HCT116 (cell line): Measurements from ENCODE around the gene PPP1R10. TPM values are rescaled to one million over a fixed set of nuclear protein-coding genes. Genes with fewer than 3 reads are reported as not detected.

Source experiments
- ATAC-seq: fragments of 200-7000 bp; cut with Tn5 transposase; 2 replicates; pipeline ENCODE4 v1.9.1; 2020; ENCODE audit warnings: mild to moderate bottlenecking, moderate library complexity
- BruUV-seq: library from RNA; stranded (reverse); fragments of 400-500 nt; replicated peaks from 2 replicates; lab custom pipeline; 2021; lab: Mats Ljungman, UMichigan
- CTCF ChIA-PET: fragments of 300-600 bp; sonication (Branson Sonifier 250); formaldehyde crosslinking; loops from one replicate; lab custom pipeline; 2021; ENCODE audit warnings: antibody characterized with exemption; lab: Charles Lee
- POLR2A ChIA-PET: fragments of 300-600, 350-600 bp; sonication (Branson Sonifier 250); formaldehyde crosslinking; loops from one replicate; lab custom pipeline; 2021; ENCODE audit warnings: antibody characterized with exemption; lab: Charles Lee
- RAD21 ChIA-PET, 2 experiments: fragments of 300-600 bp; sonication (Branson Sonifier 250); formaldehyde crosslinking; loops; one replicate each; lab custom pipeline; 2023; ENCODE audit warnings: low total read pairs in 2 of 2; ENCODE audit not compliant: uncharacterized antibody in 2 of 2, unreplicated experiment in 2 of 2, low non-redundant PET in 1 of 2; lab: Charles Lee
- DNase-seq: peaks from one replicate; pipeline ENCODE4 v3.0.0-alpha.2; 2010; ENCODE audit warnings: low read depth, low spot score
- H2AFZ ChIP-seq: fragments of 200-600 bp; shearing (Covaris generic), sonication (generic); 2 replicates; pipeline ENCODE4 v1.6.1; 2017; ENCODE audit warnings: low read depth, mixed run types, mixed read lengths, antibody characterized with exemption, low read length; ENCODE audit not compliant: poor library complexity, severe bottlenecking
- H3K27ac ChIP-seq: 2 replicates; pipeline ENCODE4 v1.5.1; 2012; ENCODE audit warnings: low read depth, low read length
- H3K27me3 ChIP-seq: fragments of 200-600 bp; sonication (generic); 2 replicates; pipeline ENCODE4 v1.6.1; 2016; ENCODE audit warnings: mixed run types, low read length, mixed read lengths; ENCODE audit not compliant: insufficient read depth
- H3K36me3 ChIP-seq, 2 experiments: fragments of 200-500 bp in 1 of 2; fragments of 200-600 bp in 1 of 2; sonication (Bioruptor generic) in 1 of 2; sonication (generic) in 1 of 2; 2 replicates each; pipeline versions ENCODE4 v1.5.1 to v1.6.1; 2014 to 2016; ENCODE audit warnings: low read length in 2 of 2, inconsistent platforms in 1 of 2, mixed read lengths in 1 of 2, mixed run types in 1 of 2; ENCODE audit not compliant: insufficient read depth in 2 of 2, control insufficient read depth in 1 of 2
- H3K4me1 ChIP-seq, 2 experiments: fragments of 200-600 bp in 1 of 2; sonication (generic) in 1 of 2; 2 replicates each; pipeline versions ENCODE4 v1.5.1 to v1.6.1; 2012 to 2017; ENCODE audit warnings: low read length in 2 of 2, inconsistent platforms in 1 of 2, mild to moderate bottlenecking in 1 of 2, mixed read lengths in 1 of 2, mixed run types in 1 of 2, moderate library complexity in 1 of 2; ENCODE audit not compliant: insufficient read depth in 2 of 2, control insufficient read depth in 1 of 2
- H3K4me2 ChIP-seq: fragments of 200-600 bp; sonication (generic); 2 replicates; pipeline ENCODE4 v1.6.1; 2017; ENCODE audit warnings: mixed run types, low read length, mixed read lengths
- H3K4me3 ChIP-seq, 2 experiments: fragments of 200-600 bp in 1 of 2; sonication (generic) in 1 of 2; replicated peaks in 1 of 2; 2 replicates each; pipeline ENCODE4 v1.5.1; 2011 to 2016; ENCODE audit warnings: low read length in 2 of 2, control low read depth in 1 of 2, low read depth in 1 of 2, mild to moderate bottlenecking in 1 of 2, mixed read lengths in 1 of 2, mixed run types in 1 of 2
- H3K79me2 ChIP-seq: fragments of 200-600 bp; sonication (generic); 2 replicates; pipeline ENCODE4 v1.6.1; 2017; ENCODE audit warnings: mild to moderate bottlenecking, mixed run types, low read length, moderate library complexity, mixed read lengths; ENCODE audit not compliant: insufficient read depth
- H3K9ac ChIP-seq: fragments of 200-600 bp; sonication (generic); 2 replicates; pipeline ENCODE4 v1.6.1; 2016; ENCODE audit warnings: low read length, mixed read lengths
- H3K9me2 ChIP-seq: fragments of 200-600 bp; sonication (generic), shearing (Covaris generic); 2 replicates; pipeline ENCODE4 v1.6.1; 2017; ENCODE audit warnings: mixed run types, mild to moderate bottlenecking, moderate library complexity; ENCODE audit not compliant: insufficient read depth
- H3K9me3 ChIP-seq, 2 experiments: fragments of 200-500 bp in 1 of 2; fragments of 200-600 bp in 1 of 2; sonication (Bioruptor generic) in 1 of 2; sonication (generic) in 1 of 2; 2 replicates each; pipeline ENCODE4 v1.6.1; 2014 to 2017; ENCODE audit warnings: low read length in 2 of 2, mixed read lengths in 2 of 2, inconsistent platforms in 1 of 2, low read depth in 1 of 2, mild to moderate bottlenecking in 1 of 2, mixed run types in 1 of 2, moderate library complexity in 1 of 2; ENCODE audit not compliant: control insufficient read depth in 1 of 2, insufficient read depth in 1 of 2
- H4K20me1 ChIP-seq: fragments of 200-600 bp; sonication (generic), shearing (Covaris generic); 2 replicates; pipeline ENCODE4 v1.6.1; 2017; ENCODE audit warnings: mixed run types, mild to moderate bottlenecking, moderate library complexity; ENCODE audit not compliant: insufficient read depth
- ELF1 ChIP-seq: IDR thresholded peaks from 2 replicates; pipeline ENCODE4 v1.6.1; 2012; ENCODE audit warnings: low read depth, borderline replicate concordance
- EZH2phosphoT487 ChIP-seq: fragments of 200-600 bp; IDR thresholded peaks from 2 replicates; pipeline ENCODE4 v1.6.1; 2018; ENCODE audit warnings: antibody characterized with exemption, borderline replicate concordance
- JUND ChIP-seq: IDR thresholded peaks from 2 replicates; pipeline ENCODE4 v1.6.1; 2012
- POLR2A ChIP-seq: IDR thresholded peaks from 2 replicates; pipeline ENCODE4 v1.7.0; 2011; ENCODE audit warnings: borderline replicate concordance; ENCODE audit not compliant: insufficient read depth, insufficient read length; ENCODE audit errors: extremely low read depth
- POLR2AphosphoS5 ChIP-seq: IDR thresholded peaks from 2 replicates; pipeline ENCODE4 v1.6.1; 2011; ENCODE audit warnings: mild to moderate bottlenecking, low read depth, low read length, moderate library complexity
- SIN3A ChIP-seq: IDR thresholded peaks from 2 replicates; pipeline ENCODE4 v1.6.1; 2012; ENCODE audit warnings: low read depth
- SP1 ChIP-seq: IDR thresholded peaks from 2 replicates; pipeline ENCODE4 v1.6.1; 2012; ENCODE audit warnings: low read depth
- SRF ChIP-seq: IDR thresholded peaks from 2 replicates; pipeline ENCODE4 v1.6.1; 2012; ENCODE audit warnings: low read depth
- ZNF274 ChIP-seq: fragments of 200-500 bp; sonication (Bioruptor generic); IDR thresholded peaks from 2 replicates; pipeline ENCODE4 v1.6.1; 2014; ENCODE audit warnings: mild to moderate bottlenecking, low read depth, low read length, inconsistent platforms
- intact Hi-C: fragments of 100-400 bp; cut with micrococcal nuclease; formaldehyde crosslinking; loops from 2 replicates; pipeline ENCODE4 v1.10.0; 2022
- total RNA-seq: library from RNA; stranded (reverse); gene quantifications from one replicate; pipeline ENCODE4 v1.2.1, GENCODE V29; 2021; ENCODE audit not compliant: unreplicated experiment
- TF ChIP-seq, protein P1 (sequence below): IDR thresholded peaks from 2 replicates; pipeline ENCODE4 v1.6.1; 2011; ENCODE audit warnings: mild to moderate bottlenecking, low read length, moderate library complexity; ENCODE audit not compliant: insufficient replicate concordance; ENCODE audit errors: extremely low read depth
- TF ChIP-seq, protein P2 (sequence below), 3 experiments: fragments of 200-600 bp in 1 of 3; sonication (generic) in 1 of 3; IDR thresholded peaks in 2 of 3; conservative IDR thresholded peaks in 1 of 3; 2 replicates each; pipeline ENCODE4 v1.5.1; 2012 to 2017; ENCODE audit warnings: low read depth in 2 of 3, low read length in 2 of 3, antibody characterized with exemption in 1 of 3, borderline replicate concordance in 1 of 3, control low read depth in 1 of 3, mild to moderate bottlenecking in 1 of 3, mixed read lengths in 1 of 3, mixed run types in 1 of 3, moderate library complexity in 1 of 3; ENCODE audit not compliant: insufficient read depth in 1 of 3
- TF ChIP-seq, protein P3 (sequence below): IDR thresholded peaks from 2 replicates; pipeline ENCODE4 v1.6.1; 2012

The PPP1R10 gene
- total RNA-seq, 1 experiment from 2014 or later: 104 TPM

DNA sequence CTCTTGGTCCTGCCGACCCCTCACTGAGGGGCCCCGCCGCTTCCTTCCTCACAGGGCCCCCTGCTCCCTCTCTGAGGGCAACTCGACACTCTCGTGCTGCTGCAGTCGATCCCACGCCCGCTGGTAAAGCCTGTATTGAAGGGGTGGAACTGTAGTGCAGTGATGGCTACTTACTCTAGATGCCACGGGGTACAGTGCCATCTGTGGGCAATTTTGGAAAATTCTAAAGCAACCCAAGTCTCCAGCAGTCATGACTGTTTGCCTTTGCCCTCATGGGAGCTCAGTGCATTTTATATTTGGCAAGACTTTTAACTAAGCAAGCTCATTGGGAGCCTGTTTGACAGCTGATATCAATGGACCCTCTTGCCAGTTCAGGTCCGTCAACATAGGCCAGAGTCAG lies 23.4 kb upstream of the PPP1R10 start:
- Histone ChIP-seq H3K9me3 (no peaks in the 10 kb centered on the region), H3K4me3 (no peak overlapping the region), H3K27me3 (no peaks in the 10 kb centered on the region), H2AFZ (no peak overlapping the region), H3K27ac (no peak overlapping the region), H4K20me1 (no peaks in the 10 kb centered on the region), H3K4me1 (no peaks in the 10 kb centered on the region), H3K36me3 (peaks cover 13 to 16% of the 10 kb centered on the region in 2 experiments; a peak in 3 of 4 replicates), H3K4me2 (no peak overlapping the region), H3K9me2 (no peaks in the 10 kb centered on the region), H3K79me2 (no peaks in the 10 kb centered on the region), H3K9ac (no peak overlapping the region)
- ChIA-PET POLR2A (no interaction called here), CTCF (no interaction called here), RAD21 (no interaction called here)
- intact Hi-C loops: no loop called here
- ATAC-seq (peak; percentile 65; the same call in 1 of the 2 replicates), DNase-seq (no peak)
- no peak for TF ChIP-seq POLR2A
- TF ChIP-seq ELF1: no peak
- TF ChIP-seq JUND: no peak
- no peak for TF ChIP-seq EZH2phosphoT487
- TF ChIP-seq, protein P1, sequence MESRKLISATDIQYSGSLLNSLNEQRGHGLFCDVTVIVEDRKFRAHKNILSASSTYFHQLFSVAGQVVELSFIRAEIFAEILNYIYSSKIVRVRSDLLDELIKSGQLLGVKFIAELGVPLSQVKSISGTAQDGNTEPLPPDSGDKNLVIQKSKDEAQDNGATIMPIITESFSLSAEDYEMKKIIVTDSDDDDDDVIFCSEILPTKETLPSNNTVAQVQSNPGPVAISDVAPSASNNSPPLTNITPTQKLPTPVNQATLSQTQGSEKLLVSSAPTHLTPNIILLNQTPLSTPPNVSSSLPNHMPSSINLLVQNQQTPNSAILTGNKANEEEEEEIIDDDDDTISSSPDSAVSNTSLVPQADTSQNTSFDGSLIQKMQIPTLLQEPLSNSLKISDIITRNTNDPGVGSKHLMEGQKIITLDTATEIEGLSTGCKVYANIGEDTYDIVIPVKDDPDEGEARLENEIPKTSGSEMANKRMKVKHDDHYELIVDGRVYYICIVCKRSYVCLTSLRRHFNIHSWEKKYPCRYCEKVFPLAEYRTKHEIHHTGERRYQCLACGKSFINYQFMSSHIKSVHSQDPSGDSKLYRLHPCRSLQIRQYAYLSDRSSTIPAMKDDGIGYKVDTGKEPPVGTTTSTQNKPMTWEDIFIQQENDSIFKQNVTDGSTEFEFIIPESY: no peak
- TF ChIP-seq SRF: no peak
- no peak for TF ChIP-seq ZNF274
- no peak for TF ChIP-seq SP1
- TF ChIP-seq SIN3A: no peak
- TF ChIP-seq, protein P2, sequence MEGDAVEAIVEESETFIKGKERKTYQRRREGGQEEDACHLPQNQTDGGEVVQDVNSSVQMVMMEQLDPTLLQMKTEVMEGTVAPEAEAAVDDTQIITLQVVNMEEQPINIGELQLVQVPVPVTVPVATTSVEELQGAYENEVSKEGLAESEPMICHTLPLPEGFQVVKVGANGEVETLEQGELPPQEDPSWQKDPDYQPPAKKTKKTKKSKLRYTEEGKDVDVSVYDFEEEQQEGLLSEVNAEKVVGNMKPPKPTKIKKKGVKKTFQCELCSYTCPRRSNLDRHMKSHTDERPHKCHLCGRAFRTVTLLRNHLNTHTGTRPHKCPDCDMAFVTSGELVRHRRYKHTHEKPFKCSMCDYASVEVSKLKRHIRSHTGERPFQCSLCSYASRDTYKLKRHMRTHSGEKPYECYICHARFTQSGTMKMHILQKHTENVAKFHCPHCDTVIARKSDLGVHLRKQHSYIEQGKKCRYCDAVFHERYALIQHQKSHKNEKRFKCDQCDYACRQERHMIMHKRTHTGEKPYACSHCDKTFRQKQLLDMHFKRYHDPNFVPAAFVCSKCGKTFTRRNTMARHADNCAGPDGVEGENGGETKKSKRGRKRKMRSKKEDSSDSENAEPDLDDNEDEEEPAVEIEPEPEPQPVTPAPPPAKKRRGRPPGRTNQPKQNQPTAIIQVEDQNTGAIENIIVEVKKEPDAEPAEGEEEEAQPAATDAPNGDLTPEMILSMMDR (IDR thresholded peaks at IDR 0.05 in 2 of 3, conservative IDR thresholded peaks at IDR 0.05 in 1 of 3; ENCODE audit: borderline replicate concordance in 1 of 3, insufficient read depth in 1 of 3, low read depth in 2 of 3, low read length in 2 of 3): no peak
- no peak for TF ChIP-seq POLR2AphosphoS5
- TF ChIP-seq, protein P3, sequence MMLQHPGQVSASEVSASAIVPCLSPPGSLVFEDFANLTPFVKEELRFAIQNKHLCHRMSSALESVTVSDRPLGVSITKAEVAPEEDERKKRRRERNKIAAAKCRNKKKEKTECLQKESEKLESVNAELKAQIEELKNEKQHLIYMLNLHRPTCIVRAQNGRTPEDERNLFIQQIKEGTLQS: no peak
- no TSS peak for BruUV-seq
